GM21619 (cell line): Measurements from ENCODE around the gene APOA4.
A peak's percentile ranks its signal among the peaks of the same experiment; 100 is the strongest.
"Not testable (repeated sequence)": the region's sequence is repeated elsewhere in the genome, so short reads cannot be mapped to it uniquely, and the experiment has no call there.

Experiments used
- ATAC-seq: cut with Tn5 transposase; IDR thresholded peaks from one replicate; pipeline ENCODE4 v1.9.1; 2021; ENCODE audit not compliant: unreplicated experiment

Gene APOA4

DNA sequence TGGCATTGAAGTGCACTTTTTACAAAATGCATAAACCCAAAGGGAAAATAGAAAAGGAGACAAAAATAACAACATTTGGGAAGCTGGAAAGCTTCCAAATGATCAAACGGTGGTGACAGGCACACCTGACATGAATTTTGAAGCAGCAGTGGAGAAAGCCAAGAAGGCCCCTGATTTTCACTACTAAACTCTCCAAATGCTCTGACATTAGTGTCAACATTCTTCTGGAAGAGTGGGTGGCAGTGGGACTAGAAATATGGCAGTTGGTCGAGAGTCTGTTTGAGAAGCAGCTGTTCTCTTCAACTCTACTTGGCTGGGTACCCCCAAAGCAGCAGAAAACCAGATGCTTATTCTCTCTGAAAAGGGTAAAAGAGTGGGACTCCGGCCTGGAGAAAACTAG lies 19.1 kb downstream of the APOA4 start:
- ATAC-seq = no peak

DNA sequence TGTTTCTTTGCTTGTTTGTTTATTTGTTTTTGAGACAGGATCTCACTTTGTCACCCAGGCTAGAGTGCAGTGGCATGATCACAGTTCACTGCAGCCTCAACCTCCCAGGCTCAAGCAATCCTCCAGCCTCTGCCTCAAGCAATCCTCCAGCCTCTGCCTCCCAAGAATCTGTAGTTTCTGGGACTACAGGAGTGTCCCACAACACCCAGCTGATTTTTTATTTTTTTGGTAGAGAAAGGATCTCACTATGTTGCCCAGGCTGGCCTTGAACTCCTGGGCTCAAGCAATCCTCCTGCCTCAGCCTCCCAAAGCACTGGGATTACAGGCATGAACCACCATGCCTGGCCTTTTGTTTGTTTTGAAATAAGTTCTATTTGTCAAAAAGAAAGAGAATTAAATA lies 21.4 kb downstream of the APOA4 start:
- ATAC-seq = not testable (repeated sequence)

DNA sequence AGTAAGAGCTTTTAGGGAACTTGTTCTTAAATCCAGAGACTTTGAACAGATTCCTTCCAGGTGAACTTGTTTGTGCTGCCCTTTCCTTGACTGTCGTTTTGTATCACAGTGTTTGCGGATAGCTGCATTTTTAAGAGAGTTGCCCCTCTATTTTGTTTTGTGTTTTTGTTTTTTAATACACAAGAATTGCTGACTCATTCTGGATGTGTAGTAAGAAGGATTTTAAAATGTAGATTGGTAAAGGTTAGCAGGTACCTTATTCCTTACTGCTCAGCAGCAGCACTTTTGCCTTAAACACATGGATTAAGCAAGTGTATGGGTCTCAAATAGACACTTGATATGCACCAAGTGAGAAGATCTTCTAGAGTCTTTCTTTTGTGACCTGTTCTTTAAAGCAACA lies 22.5 kb downstream of the APOA4 start:
- ATAC-seq = no peak

DNA sequence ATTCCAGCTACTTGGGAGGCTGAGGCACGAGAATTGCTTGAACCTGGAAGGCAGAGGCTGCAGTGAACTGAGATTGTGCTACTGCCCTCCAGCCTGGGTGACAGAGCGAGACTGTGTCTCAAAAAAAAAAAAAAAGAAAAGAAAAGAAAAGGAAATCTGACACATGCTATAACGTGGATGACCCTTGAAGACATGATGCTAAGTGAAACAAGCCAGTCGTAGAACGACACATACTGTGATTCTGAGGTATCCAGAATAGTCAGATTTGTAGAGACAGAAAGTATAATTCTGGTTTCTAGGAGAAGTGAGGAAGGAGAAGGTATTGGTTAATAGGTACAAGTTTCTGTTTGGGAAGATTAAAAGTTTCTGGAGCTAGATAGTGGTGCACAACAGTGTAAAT lies 24.7 kb downstream of the APOA4 start:
- no peak for ATAC-seq

DNA sequence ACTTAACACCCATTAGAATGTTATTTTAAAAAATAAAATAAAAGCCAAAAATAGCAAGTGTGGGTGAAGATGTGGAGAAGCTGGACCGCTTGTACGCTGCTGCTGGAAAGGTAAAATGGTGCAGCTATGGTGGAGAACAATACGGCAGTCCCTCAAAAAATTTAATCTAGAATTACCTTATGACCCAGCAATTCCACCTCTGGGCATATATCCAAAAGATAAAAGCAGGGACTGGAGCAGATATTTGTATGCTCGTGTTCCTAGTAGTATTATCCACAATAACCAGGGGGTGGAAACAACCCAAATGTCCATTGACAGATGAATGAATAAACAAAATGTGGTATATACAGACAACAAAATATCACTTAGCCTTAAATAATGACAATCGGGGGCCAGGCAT lies 25.3 kb downstream of the APOA4 start:
- ATAC-seq = no peak

DNA sequence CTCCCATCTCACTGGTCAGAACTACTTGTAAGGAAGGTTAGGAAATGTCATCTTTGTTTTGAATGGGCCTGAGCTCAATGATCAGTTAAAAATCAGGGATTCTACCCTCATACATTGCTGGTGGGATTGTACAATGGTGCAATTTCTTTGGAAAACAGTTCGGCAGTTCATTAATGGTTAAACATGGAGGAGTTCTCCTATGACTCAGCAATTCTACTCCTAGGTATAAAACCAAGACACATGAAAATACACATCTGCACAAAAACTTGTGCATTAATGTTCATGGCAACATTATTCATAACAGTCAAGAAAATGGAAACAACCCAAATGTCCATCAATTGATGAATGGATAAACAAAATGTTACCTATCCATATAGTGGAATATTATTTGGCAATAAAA lies 26.6 kb downstream of the APOA4 start:
- no peak for ATAC-seq

DNA sequence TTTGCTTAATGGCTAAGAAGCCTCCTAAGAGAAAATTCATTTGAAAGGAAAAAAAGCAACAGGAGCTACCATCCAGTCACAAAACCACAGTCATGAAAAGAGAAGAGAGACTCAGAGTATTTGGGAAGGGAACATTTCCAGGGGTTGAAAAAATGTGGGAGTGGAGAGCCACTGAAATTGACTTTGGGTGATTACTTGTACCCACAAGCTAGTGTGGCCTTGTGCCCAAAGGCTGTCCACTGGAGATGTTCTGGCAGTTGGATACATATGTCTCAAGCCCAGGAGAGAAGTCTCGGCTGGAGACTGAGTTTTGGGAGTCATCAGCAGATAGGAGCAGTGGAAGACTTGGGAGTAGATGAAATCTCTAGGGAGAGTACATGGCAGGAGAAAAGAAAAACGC lies 28.3 kb downstream of the APOA4 start:
- no peak for ATAC-seq

DNA sequence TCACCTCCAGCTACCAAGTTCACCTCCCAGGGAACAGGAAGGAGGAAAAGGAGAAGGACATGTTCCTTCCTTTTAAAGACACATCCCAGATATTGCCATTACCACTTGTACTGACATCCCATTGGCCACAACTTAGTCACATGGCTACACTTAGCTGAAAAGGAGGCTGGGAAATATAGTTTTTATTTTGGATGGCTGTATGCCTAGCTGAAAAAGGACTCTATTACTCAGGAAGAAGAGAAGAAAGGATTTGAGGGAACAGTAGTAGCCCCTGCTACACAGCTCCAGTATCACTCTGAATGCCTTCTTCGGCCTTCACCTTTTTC lies 29.4 kb downstream of the APOA4 start:
- ATAC-seq = no peak

DNA sequence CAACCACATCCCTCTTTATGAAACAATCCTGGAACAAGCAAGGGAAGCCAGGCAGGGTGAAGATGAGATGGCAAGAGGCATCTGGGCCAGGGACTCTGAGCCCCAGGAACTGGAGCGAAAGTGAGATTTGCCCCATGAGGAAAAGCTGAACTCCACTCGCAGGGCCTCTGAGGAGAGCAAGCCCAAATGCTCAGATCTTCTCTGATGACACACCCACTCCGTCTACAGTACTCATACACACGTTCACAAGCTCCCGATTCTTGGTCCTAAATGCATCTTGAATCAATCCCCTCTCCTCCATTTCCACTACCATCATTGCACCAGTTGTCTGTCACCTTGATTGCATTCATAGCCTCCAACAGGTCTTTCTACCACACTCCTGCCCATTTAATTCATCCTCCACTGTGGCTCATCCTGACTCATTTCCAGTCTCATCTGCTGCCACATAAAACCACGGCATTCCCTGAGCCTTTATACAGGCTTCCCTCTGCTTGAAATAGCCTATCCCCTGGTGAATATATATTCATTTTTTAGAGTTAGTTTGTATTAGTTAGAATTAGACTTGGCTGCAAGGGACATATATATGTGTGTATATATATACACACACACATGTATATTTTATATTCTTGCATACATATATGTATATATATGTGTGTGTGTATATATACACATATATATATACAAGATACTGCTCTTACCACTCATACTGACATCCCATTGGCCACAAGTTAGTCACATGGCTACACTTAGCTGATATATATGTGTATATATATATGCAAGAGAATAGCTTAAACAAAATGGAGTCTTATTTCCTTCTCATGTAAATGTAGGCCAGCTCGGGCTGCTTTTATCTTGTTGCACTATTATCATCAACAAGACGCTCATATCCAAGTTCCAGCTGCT lies 30.0 kb downstream of the APOA4 start:
- no peak for ATAC-seq

DNA sequence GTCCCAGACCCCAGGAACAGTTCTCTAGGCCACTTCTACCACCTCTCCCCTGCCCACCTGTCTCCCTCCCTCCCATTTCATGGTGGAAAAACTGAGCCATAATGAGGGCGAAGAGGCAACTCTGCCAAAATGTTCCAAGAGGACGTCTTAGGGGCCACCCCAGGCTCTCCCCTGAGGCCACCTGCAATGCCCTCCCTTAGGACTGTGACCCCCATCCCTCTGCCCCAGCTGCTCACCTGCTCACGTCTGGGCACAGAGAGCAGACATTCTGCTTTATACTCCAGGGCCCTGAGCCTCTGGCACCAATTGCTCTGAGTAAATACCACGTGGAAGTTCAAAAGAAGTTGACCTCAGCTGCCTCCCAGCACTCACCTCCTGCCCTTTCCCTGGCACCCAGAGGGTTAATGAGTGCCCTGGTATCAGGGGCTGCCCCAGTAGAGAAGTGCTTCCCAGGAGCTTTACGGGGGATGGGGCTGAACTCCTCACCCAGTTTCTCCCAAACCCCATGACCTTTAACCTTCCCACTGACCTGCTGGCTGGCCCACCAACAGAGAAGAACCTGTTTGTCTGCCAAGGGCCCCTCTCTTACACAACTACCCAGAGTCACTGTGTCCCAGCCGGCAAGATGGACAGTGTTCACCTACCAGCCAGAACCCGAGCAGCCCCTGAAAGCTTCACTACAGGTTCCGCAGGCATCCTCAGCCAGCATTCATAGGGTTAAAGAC lies 30.8 kb downstream of the APOA4 start:
- ATAC-seq = no peak

DNA sequence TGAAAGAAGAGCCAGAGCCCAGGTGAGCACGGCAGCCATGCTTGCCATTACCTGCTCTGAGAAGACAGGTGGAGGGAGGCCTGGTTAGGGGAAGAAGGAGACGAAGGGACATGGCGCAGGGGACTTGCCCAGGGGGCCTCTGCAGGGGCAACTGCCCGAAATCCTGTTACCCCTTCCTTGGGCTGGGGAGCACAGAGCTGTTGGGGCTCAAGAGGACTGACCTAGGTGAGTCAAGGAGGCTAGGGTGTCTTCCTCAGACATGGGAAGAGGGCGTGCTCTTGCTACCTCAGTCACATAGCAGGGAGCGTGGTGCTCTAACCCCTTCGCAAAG lies 31.3 kb downstream of the APOA4 start, which contains the start of gene APOA5:
TSS of gene APOA5 (minus strand) at position 67 of the 331 bp plus-strand sequence. CDS start at position 48, 19 bp downstream.
- no peak for ATAC-seq

DNA sequence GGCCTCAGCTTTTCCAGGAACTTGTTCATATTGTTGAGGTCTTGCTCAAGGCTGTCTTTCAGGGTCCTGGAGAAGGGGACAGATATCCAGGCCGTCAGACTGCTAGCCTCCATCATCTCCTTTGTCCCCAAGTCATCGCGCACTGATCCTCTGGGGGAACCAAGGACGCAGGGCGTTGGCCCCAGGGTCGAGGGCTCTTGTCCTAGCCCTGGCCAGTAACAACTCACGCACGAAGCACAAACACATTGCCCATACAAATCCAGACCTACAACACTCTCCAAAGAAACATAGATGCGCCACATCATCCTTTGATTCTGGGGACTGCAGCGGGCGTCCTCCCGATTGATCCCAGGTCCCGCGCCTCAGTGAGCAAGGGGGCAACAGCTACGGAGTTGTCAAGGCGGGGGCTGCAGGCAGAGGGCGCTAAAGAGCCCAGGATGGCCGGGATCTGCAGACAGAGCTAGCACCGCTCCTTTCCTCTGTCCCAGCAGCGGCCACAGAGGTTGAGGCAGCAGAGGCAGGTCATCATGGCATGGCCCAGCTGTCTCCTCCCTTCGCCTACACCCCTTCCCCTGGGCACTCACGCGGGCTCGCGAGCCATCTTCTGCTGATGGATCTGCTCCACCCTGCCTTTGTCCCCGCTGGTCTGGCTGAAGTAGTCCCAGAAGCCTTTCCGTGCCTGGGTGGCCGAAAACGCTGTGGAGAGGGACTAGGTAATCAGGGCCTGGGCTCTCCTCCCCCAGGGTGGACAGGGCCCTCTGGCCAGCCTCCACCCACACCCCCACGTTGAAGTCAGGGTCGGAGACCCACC lies 31.9 kb downstream of the APOA4 start:
- no peak for ATAC-seq

DNA sequence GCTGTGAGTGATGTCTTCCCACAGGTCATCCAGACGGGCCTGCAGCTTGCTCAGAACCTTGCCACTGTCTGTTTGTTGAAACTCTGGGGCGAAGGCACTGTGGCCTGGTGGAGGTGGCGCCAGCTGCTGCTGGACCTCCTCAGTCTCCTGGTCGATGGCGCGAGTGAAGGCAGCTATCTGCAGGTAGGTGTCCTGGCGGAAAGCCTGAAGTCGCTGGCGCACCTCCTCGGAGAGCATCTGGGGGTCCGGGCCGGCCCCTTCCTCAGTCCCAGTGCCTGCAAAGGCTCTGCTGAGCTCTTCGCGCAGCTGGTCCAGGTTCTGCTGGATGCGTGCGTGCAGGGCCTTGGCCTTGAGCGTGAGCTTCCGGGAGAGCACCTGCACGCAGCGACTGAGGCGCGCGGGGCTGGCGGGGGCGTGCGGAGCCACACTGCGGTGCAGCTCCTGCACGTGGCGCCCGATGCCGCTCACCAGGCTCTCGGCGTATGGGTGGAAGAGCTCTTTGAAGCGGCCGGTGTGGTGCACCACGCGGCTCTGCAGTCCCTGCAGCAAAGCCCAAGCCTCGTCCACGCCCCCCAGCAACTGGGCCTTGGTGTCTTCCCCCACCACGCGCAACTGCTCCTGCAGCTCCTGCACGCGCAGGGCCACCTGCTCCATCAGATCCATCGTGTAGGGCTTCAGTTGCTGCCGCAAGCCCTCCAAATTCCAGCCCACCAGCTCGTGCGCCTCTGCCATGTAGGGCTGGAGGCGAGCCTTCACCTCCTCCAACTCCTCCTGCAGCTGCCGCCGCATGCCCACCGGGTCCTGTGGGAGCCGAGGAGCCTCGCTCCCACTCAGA lies 32.7 kb downstream of the APOA4 start:
- no peak for ATAC-seq

DNA sequence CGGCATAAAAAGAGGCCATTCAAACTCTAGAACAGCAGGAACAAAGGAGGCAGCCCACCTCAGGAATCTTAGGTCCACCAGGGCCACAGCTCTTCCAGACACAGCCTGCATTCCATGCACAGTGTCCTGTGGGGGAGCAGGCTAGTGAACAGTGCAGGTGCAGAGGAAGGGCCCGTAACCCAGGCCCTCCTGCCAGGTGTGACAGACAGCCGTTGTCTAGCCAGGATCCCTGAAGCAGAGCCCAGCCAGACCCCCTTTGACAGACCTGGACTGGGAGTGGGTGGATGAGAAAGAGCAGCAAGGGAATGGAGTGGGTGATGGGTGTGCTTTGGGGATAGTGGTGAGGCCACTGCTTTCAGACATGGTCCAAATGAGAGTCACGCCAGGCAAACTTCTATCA lies 34.1 kb downstream of the APOA4 start:
- ATAC-seq = no peak

DNA sequence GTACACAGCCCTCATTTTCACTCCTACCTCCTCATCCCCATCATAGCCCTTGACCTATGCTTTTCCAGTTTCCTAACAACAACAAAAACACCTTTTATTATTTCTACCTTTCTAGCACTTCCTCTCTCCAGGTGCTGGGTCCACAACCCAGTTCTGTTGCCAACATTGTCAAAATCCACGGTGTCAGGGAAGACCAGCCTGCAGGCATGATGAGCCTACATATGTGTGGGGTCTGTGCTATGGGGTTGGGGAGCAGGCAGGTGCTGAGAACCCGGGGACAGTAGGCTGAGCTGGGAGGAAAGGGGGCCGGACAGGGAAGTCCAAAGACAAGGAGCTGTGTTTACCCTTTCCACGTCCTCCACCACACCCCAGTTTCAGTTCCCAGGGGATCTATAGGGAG lies 34.6 kb downstream of the APOA4 start:
- no peak for ATAC-seq

DNA sequence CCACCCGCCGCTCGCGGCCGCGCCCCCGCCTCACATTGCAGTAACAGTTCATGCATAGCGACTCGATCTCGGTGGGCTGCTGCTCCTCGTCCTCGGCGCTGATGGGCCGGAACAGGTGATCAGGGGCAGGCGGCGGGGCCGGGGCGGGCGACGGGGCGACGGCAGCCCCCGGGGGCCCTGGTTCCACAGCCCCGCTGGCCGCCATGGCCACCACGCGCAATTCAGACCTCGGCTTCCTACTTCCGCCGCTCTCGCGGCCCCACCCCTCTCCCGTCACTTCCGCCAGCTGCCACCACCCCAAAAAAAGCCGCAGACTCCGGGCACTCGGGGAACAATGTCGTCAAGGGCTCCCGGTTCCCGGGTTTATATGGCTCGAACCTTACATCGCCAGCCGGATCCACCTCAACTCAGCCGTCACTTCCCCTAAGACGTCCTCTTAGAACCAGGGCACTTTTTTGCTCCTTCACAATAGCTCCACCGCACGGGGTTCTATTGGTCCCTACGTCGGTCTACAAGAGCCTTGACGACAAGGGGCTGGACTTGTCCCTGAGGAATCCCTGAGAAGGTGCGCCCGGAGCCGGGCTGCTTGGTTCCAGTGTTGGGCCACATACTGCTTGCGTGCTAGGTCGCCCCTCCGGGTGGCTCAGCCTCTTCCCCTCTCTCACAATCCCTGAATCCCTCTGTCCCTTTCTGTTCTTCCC lies 35.2 kb downstream of the APOA4 start, which contains the start of gene ZPR1:
TSS of gene ZPR1 (minus strand) at position 238 of the 701 bp plus-strand sequence. CDS start at position 205, 33 bp downstream.
- ATAC-seq = peak; percentile 89

DNA sequence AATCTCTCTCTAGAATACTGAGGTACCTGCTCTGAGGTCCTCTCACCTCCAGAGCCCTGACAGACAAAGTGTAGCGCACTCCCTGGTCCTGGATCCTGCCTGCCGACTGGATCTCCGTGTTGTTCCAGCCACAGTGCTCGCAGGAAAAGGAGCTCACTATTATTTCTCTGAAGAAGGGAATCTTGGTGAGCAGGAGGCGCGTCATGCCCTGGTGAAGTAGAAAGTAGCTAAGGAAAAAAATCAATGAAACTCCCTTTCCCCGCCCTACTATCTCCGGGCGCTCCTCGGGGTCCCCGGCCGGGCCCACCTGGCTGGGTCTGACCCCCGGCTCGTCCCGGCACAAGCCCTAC lies 35.7 kb downstream of the APOA4 start:
- ATAC-seq = no peak

DNA sequence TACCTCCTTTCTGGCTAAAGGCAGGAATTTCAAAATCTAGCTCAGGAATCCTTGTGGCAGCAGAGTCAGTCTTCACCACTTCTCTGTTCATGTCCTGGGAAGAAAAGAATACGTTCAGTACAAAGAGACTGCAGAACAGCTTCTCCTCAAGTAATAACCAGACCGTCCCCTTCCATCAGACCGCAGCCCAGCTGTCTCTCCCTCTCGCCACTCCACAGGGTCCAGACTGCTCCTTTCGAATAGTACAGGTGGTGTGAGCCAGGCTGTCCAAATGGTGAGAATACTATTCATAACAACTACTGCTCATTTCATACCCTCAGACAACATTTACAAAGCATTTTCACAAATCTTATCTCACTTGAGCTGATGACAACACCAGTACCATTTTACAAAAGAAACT lies 36.1 kb downstream of the APOA4 start:
- no peak for ATAC-seq

DNA sequence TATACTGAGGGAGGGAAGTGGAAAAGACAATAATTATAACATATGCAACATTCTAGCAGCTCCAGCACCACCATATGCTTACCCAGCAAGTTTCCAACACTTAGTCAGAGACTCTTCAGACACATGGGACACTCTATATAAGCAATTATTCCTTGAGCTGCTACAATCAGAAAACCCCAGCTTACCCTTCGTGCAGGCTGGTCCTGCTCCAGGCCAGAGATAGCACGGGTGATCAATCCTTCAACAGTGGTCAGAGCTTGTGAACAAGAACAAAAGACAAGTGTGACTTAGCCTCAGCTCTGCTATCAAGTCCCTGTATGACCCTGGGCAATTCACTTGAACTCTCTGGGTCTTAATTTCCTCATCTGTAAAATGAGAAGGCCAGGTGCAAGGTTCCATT lies 36.8 kb downstream of the APOA4 start:
- no peak for ATAC-seq

DNA sequence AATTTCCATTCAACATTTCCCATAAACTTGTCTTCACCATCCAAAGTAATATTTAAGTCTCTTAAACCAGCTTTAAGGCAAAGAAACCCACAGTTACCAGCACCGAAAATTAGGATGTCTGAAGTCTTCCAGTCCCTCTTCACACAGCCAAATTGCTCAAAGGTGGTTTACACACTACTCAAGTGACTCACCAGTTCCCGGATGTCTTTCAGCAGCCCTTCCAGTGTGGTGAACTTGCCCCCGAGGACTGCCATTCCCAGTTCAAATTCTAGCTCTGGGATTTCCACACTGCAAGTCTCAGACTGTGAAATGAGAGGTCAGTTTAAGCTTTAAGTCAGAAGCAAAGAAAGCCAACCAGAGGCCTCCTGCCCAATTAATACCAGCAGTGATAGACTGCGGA lies 40.4 kb downstream of the APOA4 start:
- ATAC-seq = no peak
